ENCODE results near the gene MEGF11.

Gene MEGF11

GRCh38 chr15:66030650-66031049 is 222.9 kb downstream of the MEGF11 start:
- no peak for DNase-seq (ENCODE audit: low read depth, low spot score)

- no peak for DNase-seq (ENCODE audit: low read depth, low spot score)
Measured at GRCh38 chr15:66029650-66030049, 223.9 kb downstream of the MEGF11 start.

- DNase-seq (ENCODE audit: low read depth, low spot score), result no peak
Measured at GRCh38 chr15:66027268-66027805, 226.2 kb downstream of the MEGF11 start.

GRCh38 chr15:66025972-66026371 is 227.6 kb downstream of the MEGF11 start:
- no peak for DNase-seq (ENCODE audit: low read depth, low spot score)

GRCh38 chr15:66025015-66025452 is 228.5 kb downstream of the MEGF11 start:
- no peak for DNase-seq (ENCODE audit: low read depth, low spot score)

GRCh38 chr15:66024116-66024515 is 229.4 kb downstream of the MEGF11 start:
- DNase-seq (ENCODE audit: low read depth, low spot score), result no peak

- no peak for DNase-seq (ENCODE audit: low read depth, low spot score)
Measured at GRCh38 chr15:66023311-66023972, 230.1 kb downstream of the MEGF11 start.

- DNase-seq (ENCODE audit: low read depth, low spot score), result no peak
Measured at GRCh38 chr15:66022163-66022525, 231.4 kb downstream of the MEGF11 start.

GRCh38 chr15:66021496-66022162 is 231.9 kb downstream of the MEGF11 start:
- DNase-seq (ENCODE audit: low read depth, low spot score), result no peak

GRCh38 chr15:66019826-66020398 is 233.6 kb downstream of the MEGF11 start:
- DNase-seq (ENCODE audit: low read depth, low spot score), result no peak

- no peak for DNase-seq (ENCODE audit: low read depth, low spot score)
Measured at GRCh38 chr15:66019368-66019767, 234.2 kb downstream of the MEGF11 start.

GRCh38 chr15:66018488-66018797 is 235.1 kb downstream of the MEGF11 start:
- DNase-seq (ENCODE audit: low read depth, low spot score), result no peak

GRCh38 chr15:66017792-66018487 is 235.6 kb downstream of the MEGF11 start:
- no peak for DNase-seq (ENCODE audit: low read depth, low spot score)

GRCh38 chr15:66017000-66017399 is 236.6 kb downstream of the MEGF11 start:
- no peak for DNase-seq (ENCODE audit: low read depth, low spot score)

- DNase-seq (ENCODE audit: low read depth, low spot score), result no peak
Measured at GRCh38 chr15:66016199-66016598, 237.4 kb downstream of the MEGF11 start.

- DNase-seq (ENCODE audit: low read depth, low spot score), result no peak
Measured at GRCh38 chr15:66014635-66015182, 238.8 kb downstream of the MEGF11 start.

GRCh38 chr15:66014022-66014421 is 239.5 kb downstream of the MEGF11 start:
- DNase-seq (ENCODE audit: low read depth, low spot score), result no peak

GRCh38 chr15:66008940-66009562 is 244.5 kb downstream of the MEGF11 start:
- no peak for DNase-seq (ENCODE audit: low read depth, low spot score)

GRCh38 chr15:66007663-66008262 is 245.8 kb downstream of the MEGF11 start:
- DNase-seq (ENCODE audit: low read depth, low spot score), result no peak

- DNase-seq (ENCODE audit: low read depth, low spot score), result no peak
Measured at GRCh38 chr15:66006986-66007385, 246.6 kb downstream of the MEGF11 start.

- no peak for DNase-seq (ENCODE audit: low read depth, low spot score)
Measured at GRCh38 chr15:66004618-66005262, 248.8 kb downstream of the MEGF11 start.
